WERI-Rb-1 (cell line): ENCODE measurements around the gene DLG4.

Source experiments
- DNase-seq: peaks from one replicate; pipeline ENCODE4 v3.0.0-alpha.2; 2020
- H3K27ac ChIP-seq: fragments of 250-450 bp; sonication (Bioruptor Pico); 2 replicates; pipeline ENCODE4 v1.5.1; 2020; ENCODE audit warnings: mild to moderate bottlenecking, moderate library complexity
- H3K27me3 ChIP-seq: fragments of 250-450 bp; sonication (Bioruptor Pico); 2 replicates; pipeline ENCODE4 v1.5.1; 2021; ENCODE audit warnings: mild to moderate bottlenecking, low read depth, moderate library complexity; ENCODE audit not compliant: insufficient read depth, severe bottlenecking
- H3K36me3 ChIP-seq: fragments of 250-450 bp; sonication (Bioruptor Pico); 2 replicates; pipeline ENCODE4 v1.5.1; 2020; ENCODE audit warnings: mild to moderate bottlenecking, moderate library complexity
- H3K4me3 ChIP-seq: 2 replicates; pipeline ENCODE4 v1.5.1; 2011; ENCODE audit warnings: low read depth, mild to moderate bottlenecking, control low read depth, low read length
- H3K9me3 ChIP-seq: fragments of 250-450 bp; sonication (Bioruptor Pico); 2 replicates; pipeline ENCODE4 v1.5.1; 2021; ENCODE audit warnings: mild to moderate bottlenecking, moderate library complexity; ENCODE audit not compliant: severe bottlenecking
- CTCF ChIP-seq: IDR thresholded peaks from 2 replicates; pipeline ENCODE4 v1.5.1; 2011; ENCODE audit warnings: low read depth, mild to moderate bottlenecking, control low read depth, inconsistent platforms, low read length

The DLG4 gene

DNA sequence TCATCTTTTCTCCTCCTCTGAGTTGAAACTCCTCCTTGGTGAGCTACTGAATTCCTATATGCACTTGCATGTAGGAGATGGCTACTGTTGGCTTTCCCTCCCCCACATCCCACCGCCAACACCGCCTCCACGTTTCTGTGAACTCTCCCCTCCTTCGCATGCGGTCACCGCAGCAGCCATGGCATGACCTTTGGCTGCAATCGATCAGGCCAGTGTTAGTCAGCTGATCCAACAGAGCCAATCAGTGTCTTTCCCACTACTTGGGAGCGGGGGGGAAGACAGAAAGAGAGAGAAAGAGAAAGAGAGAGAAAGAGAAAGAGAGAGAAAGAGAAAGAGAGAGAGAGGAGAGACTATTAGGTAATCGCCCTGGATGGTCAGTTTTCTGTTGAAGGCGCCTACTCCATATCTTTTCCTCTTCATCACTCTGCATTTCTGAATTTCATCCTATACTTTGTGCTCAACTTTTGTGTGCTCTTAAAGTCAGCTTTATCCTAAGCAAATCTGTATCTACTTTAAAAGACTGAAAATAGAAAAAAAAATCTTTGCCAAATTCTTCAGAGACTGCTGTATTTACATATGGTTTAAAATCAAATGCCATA lies 63.2 kb downstream of the DLG4 start:
- DNase-seq: no peak
- Histone ChIP-seq H3K27ac (no peak overlapping the region), H3K9me3 (no peaks in the 10 kb centered on the region), H3K27me3 (no peaks in the 10 kb centered on the region), H3K36me3 (no peaks in the 10 kb centered on the region), H3K4me3 (no peak overlapping the region)
- no peak for TF ChIP-seq CTCF

DNA sequence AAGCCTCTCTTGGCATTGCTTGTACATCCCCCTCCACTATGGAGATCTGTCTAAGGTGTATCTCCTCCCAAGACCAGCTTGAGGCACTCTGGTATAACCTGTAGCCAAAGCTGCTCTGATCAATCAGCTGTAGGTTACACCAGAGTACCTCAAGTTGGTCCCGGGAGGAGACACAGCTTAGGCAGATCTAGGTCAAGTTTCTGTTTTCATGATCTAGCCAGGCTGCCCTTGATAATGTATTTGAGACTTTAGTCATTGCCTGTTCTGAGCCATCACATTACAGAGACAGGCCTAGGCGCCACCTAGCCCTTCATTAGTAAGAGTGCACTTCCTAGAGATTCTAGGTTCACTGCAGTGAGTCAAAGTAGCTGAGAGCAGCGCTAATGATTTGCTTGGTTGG lies 71.9 kb downstream of the DLG4 start:
- H3K27ac ChIP-seq: no peak overlapping the region
- H3K27me3 ChIP-seq: no peaks in the 10 kb centered on the region
- DNase-seq: no peak
- 0 out of 2 replicates have a peak, but pooled peaks have one; percentile 6 for TF ChIP-seq CTCF
- no peaks in the 10 kb centered on the region for H3K36me3 ChIP-seq
- H3K4me3 ChIP-seq: no peak overlapping the region
- H3K9me3 ChIP-seq: no peaks in the 10 kb centered on the region

DNA sequence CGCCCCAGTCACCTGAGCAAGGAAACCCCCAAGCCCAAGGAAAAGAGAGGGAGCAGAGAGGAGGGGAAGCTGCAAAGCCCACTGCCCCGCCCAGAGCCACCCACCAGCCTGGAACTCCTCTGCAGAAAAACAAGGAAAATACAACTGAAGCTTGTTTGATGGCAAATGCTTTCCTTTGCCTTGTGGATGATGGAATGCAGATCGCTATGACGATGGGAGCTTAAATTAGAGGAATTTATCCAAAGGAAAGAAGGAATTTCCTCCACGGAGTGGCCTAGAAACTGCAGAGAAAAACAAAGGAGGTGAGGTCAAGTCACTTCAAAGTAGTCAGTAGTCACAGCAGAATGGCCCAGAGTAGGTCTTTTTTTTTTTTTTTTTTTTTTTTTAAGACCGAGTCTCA lies 73.5 kb downstream of the DLG4 start:
- H3K36me3 ChIP-seq: no peaks in the 10 kb centered on the region
- no peaks in the 10 kb centered on the region for H3K27me3 ChIP-seq
- H3K27ac ChIP-seq: no peak overlapping the region
- H3K4me3 ChIP-seq: no peak overlapping the region
- H3K9me3 ChIP-seq: no peaks in the 10 kb centered on the region
- no peak for DNase-seq
- TF ChIP-seq CTCF: no peak

GRCh38 chr17:7144213-7144612 lies 75.4 kb downstream of the DLG4 start:
- Histone ChIP-seq H3K4me3 (no peak overlapping the region), H3K36me3 (no peaks in the 10 kb centered on the region), H3K27ac (no peak overlapping the region), H3K27me3 (no peaks in the 10 kb centered on the region), H3K9me3 (no peaks in the 10 kb centered on the region)
- no peak for TF ChIP-seq CTCF
- DNase-seq: no peak

- TF ChIP-seq CTCF: no peak
- H3K4me3 ChIP-seq: no peak overlapping the region
- no peaks in the 10 kb centered on the region for H3K36me3 ChIP-seq
- H3K27ac ChIP-seq: no peak overlapping the region
- no peaks in the 10 kb centered on the region for H3K9me3 ChIP-seq
- no peak for DNase-seq
- no peaks in the 10 kb centered on the region for H3K27me3 ChIP-seq
Measured at GRCh38 chr17:7141824-7142223, 77.8 kb downstream of the DLG4 start.

- Histone ChIP-seq H3K27me3 (no peaks in the 10 kb centered on the region), H3K36me3 (no peaks in the 10 kb centered on the region), H3K9me3 (no peaks in the 10 kb centered on the region), H3K4me3 (no peak overlapping the region), H3K27ac (no peak overlapping the region)
- DNase-seq: peak; percentile 18
- no peak for TF ChIP-seq CTCF
Measured at GRCh38 chr17:7139400-7139799, 80.2 kb downstream of the DLG4 start.
